Left ventricle myocardium inferior (tissue), 1 donor: ENCODE results near the gene MRM2. TPM values are rescaled to one million over a fixed set of nuclear protein-coding genes. Genes with fewer than 3 reads are reported as not detected.

ENCODE experiments used
- DNase-seq: peaks from one replicate; pipeline ENCODE4 v3.0.0-alpha.2; 2020
- H3K27ac ChIP-seq: fragments of 200-600 bp; replicated peaks from 2 replicates; pipeline ENCODE4 v1.8.0; 2021
- H3K27me3 ChIP-seq: fragments of 200-600 bp; 2 replicates; pipeline ENCODE4 v1.8.0; 2021; ENCODE audit warnings: low read depth
- H3K36me3 ChIP-seq: fragments of 200-600 bp; 2 replicates; pipeline ENCODE4 v1.8.0; 2021
- H3K4me1 ChIP-seq: fragments of 200-600 bp; 2 replicates; pipeline ENCODE4 v1.8.0; 2021
- H3K4me3 ChIP-seq: fragments of 200-600 bp; 2 replicates; pipeline ENCODE4 v1.8.0; 2021; ENCODE audit warnings: mild to moderate bottlenecking, moderate library complexity
- H3K9me3 ChIP-seq: fragments of 200-600 bp; replicated peaks from 2 replicates; pipeline ENCODE4 v1.8.0; 2021
- CTCF ChIP-seq: fragments of 200-600 bp; IDR thresholded peaks from 2 replicates; pipeline ENCODE4 v1.8.0; 2021; ENCODE audit warnings: antibody characterized with exemption, mild to moderate bottlenecking, borderline replicate concordance
- intact Hi-C: fragments of 100-400 bp; cut with micrococcal nuclease; formaldehyde crosslinking; loops from one replicate; pipeline ENCODE4 v1.11.0; 2022
- long read RNA-seq: library from polyadenylated mRNA; unstranded; transcript quantifications from one replicate; pipeline ENCODE4 v2.0.0, GENCODE V29; 2021
- total RNA-seq: library from RNA; stranded (reverse); fragmentation: NEBNext Ultra II Directional; extraction: Animal tissue kit (Norgen Biotek cat#: 25700); gene quantifications from one replicate; pipeline ENCODE4 v1.2.1, GENCODE V29; 2021
- donor health status: DM: no; HTN: yes; CAD: no; lungs with severe emphysema.

The MRM2 gene
- total RNA-seq: 19.9 TPM
- long read RNA-seq, transcript MRM2-201 (3 exons, 1,601 nt): major isoform, 22 of 48 reads
- long read RNA-seq, partial matches to known transcripts: 4 of 48 reads
- long read RNA-seq, other reads (novel, unspliced or antisense): 20 of 48 reads

DNA sequence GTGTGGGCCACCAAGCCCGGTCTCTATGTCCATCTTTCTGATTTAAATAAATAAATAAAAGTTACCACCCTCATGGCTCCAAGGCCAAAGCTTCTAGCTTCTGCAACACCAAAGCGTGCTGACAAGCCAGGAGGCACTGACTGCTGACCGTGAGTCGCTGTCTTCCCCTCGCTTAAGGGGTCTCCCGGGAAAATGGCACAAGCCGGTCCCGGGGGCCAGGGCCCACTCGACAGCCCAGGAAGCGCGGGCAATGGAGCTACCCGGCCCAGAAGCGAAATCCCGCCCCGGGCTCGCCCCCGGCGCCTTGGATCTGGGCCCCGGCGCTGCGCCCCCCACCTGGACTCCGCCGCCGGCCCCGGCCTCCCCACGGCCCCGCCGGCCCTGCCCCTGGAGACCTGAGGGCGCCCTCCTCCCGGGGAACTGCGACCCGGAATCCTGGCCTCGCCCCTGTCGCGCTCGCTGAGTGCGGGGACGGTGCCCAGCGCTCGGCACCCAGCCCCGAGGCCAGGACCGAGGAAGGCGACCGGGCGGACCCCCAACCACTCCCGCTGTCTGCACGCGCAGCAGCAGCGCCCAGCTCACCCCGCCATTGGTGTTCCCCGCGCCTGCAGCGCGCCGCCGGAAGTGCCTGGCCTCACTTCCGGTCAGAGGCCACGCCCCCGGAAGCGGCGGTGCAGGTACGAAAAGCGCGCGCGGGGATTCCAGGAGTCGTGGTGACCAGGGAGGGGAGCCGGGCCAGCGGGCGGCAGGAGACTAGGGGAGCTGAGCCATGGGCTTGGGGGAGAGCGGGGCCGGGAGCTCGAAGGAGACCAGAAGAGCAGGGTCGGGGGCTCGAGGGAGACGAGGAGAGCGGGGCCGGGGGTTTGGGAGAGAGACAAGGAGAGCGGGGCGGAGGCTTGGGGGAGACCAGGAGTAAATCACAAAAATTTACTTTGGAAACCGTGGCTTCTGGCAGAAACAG is at the start of gene MRM2, which contains the start of gene NUDT1:
MRM2 (minus strand) TSS at position 626 of the 961 bp plus-strand sequence; CDS start at position 590, 36 bp downstream.
NUDT1 (plus strand) TSS at position 647 of the 961 bp plus-strand sequence. CDS start 2,349 bp downstream, outside the sequence.
- Histone ChIP-seq H3K4me1 (peaks cover 26% of the 10 kb centered on the region), H3K27ac (peak within 1 kb of the TSS; percentile 83)
- intact Hi-C loops: no loop called here

GRCh38 chr7:2290877-2291276 is 48.9 kb upstream of the MRM2 start:
- no peak overlapping the region for H3K4me3 ChIP-seq
- H3K36me3 ChIP-seq: no peaks in the 10 kb centered on the region
- TF ChIP-seq CTCF: no peak
- no peaks in the 10 kb centered on the region for H3K4me1 ChIP-seq
- no peaks in the 10 kb centered on the region for H3K27me3 ChIP-seq
- no peaks in the 10 kb centered on the region for H3K9me3 ChIP-seq
- DNase-seq: no peak
- intact Hi-C loops: no loop called here
- no peak overlapping the region for H3K27ac ChIP-seq

More for the DNA sequence above, at the start of gene MRM2, which contains the start of gene NUDT1:
- Histone ChIP-seq H3K36me3 (peaks cover 26% of the 10 kb centered on the region), H3K9me3 (no peaks in the 10 kb centered on the region), H3K27me3 (no peaks in the 10 kb centered on the region), H3K4me3 (peak within 1 kb of the TSS; percentile 100)
- DNase-seq: peak; percentile 85
- TF ChIP-seq CTCF: peak; percentile 4

DNA sequence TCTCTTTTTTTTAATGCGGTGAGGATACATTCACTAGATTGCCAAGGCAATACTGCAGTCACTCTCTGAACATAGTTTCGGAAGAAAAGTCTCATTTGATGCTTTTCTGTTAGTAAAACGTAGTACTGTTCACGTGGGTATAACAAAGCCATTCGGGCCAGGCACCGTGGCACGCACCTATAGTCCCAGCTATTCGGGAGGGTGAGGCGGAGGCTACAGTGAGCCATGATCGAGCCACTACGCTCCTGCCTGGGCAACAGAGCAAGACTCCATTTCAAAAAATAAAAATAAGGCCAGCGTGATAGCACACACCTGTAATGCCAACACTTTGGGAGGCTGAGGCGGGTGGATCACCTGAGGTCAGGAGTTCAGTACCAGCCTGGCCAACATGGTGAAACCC is 47.6 kb upstream of the MRM2 start:
- H3K27ac ChIP-seq: no peak overlapping the region
- no peak for DNase-seq
- intact Hi-C loops: no loop called here
- no peaks in the 10 kb centered on the region for H3K4me1 ChIP-seq
- no peaks in the 10 kb centered on the region for H3K9me3 ChIP-seq
- H3K4me3 ChIP-seq: no peak overlapping the region
- no peaks in the 10 kb centered on the region for H3K27me3 ChIP-seq
- H3K36me3 ChIP-seq: no peaks in the 10 kb centered on the region
- no peak for TF ChIP-seq CTCF

- TF ChIP-seq CTCF: no peak
- no peaks in the 10 kb centered on the region for H3K27me3 ChIP-seq
- H3K27ac ChIP-seq: no peak overlapping the region
- H3K9me3 ChIP-seq: no peaks in the 10 kb centered on the region
- intact Hi-C loops: no loop called here
- no peak overlapping the region for H3K4me3 ChIP-seq
- no peak for DNase-seq
- no peaks in the 10 kb centered on the region for H3K36me3 ChIP-seq
- no peaks in the 10 kb centered on the region for H3K4me1 ChIP-seq
These were observed 47.1 kb upstream of the MRM2 start for GRCh38 chr7:2289111-2289586.

- Histone ChIP-seq H3K36me3 (no peaks in the 10 kb centered on the region), H3K27me3 (no peaks in the 10 kb centered on the region), H3K4me3 (no peak overlapping the region), H3K27ac (no peak overlapping the region), H3K9me3 (no peaks in the 10 kb centered on the region), H3K4me1 (no peaks in the 10 kb centered on the region)
- no peak for DNase-seq
- no peak for TF ChIP-seq CTCF
- intact Hi-C loops: no loop called here
These were observed 46.5 kb upstream of the MRM2 start for GRCh38 chr7:2288503-2288902.
